H9 (cell line): ENCODE measurements around the gene MTARC2. TPM values are rescaled to one million over a fixed set of nuclear protein-coding genes. Genes with fewer than 3 reads are reported as not detected.

Experiments used
- DNase-seq: peaks from one replicate; pipeline ENCODE4 v3.0.0-alpha.2; 2017
- H2AFZ ChIP-seq: one replicate; pipeline ENCODE4 v1.6.1; 2013; ENCODE audit warnings: mild to moderate bottlenecking, low read length, control low read depth, moderate library complexity
- H2AK5ac ChIP-seq: 2 replicates; pipeline ENCODE4 v1.6.1; 2013; ENCODE audit warnings: low read length, control low read depth, mixed read lengths; ENCODE audit not compliant: insufficient read length
- H2BK120ac ChIP-seq: one replicate; pipeline ENCODE4 v1.6.1; 2013; ENCODE audit warnings: low read depth, mild to moderate bottlenecking, low read length, control low read depth, inconsistent platforms; ENCODE audit not compliant: poor library complexity, severe bottlenecking
- H2BK12ac ChIP-seq: 2 replicates; pipeline ENCODE4 v1.6.1; 2013; ENCODE audit warnings: low read length, control low read depth, mixed read lengths, low read depth; ENCODE audit not compliant: insufficient read length
- H2BK15ac ChIP-seq: 2 replicates; pipeline ENCODE4 v1.6.1; 2013; ENCODE audit warnings: low read depth, low read length, control low read depth
- H2BK20ac ChIP-seq: one replicate; pipeline ENCODE4 v1.6.1; 2013; ENCODE audit warnings: low read depth, mild to moderate bottlenecking, low read length, control low read depth, inconsistent platforms; ENCODE audit not compliant: poor library complexity, severe bottlenecking
- H2BK5ac ChIP-seq: 2 replicates; pipeline ENCODE4 v1.6.1; 2013; ENCODE audit warnings: low read length, control low read depth, mixed read lengths; ENCODE audit not compliant: insufficient read length
- H3K14ac ChIP-seq: 2 replicates; pipeline ENCODE4 v1.6.1; 2013; ENCODE audit warnings: low read length, control low read depth; ENCODE audit not compliant: insufficient read depth
- H3K18ac ChIP-seq: 2 replicates; pipeline ENCODE4 v1.6.1; 2013; ENCODE audit warnings: low read depth, mild to moderate bottlenecking, mixed read lengths, low read length, control low read depth; ENCODE audit not compliant: insufficient read length
- H3K23ac ChIP-seq: 2 replicates; pipeline ENCODE4 v1.6.1; 2013; ENCODE audit warnings: low read length, control low read depth, mixed read lengths, low read depth; ENCODE audit not compliant: insufficient read length
- H3K23me2 ChIP-seq: 2 replicates; pipeline ENCODE4 v1.6.1; 2013; ENCODE audit warnings: low read depth, mild to moderate bottlenecking, mixed read lengths, low read length, control low read depth; ENCODE audit not compliant: insufficient read length, poor library complexity, severe bottlenecking
- H3K27ac ChIP-seq: 2 replicates; pipeline ENCODE4 v1.5.1; 2013; ENCODE audit warnings: low read length, control low read depth, mixed read lengths, low read depth; ENCODE audit not compliant: insufficient read length
- H3K27me3 ChIP-seq: 2 replicates; pipeline ENCODE4 v1.6.1; 2013; ENCODE audit warnings: low read length, control low read depth, inconsistent platforms; ENCODE audit not compliant: insufficient read depth
- H3K4ac ChIP-seq: 2 replicates; pipeline ENCODE4 v1.6.1; 2013; ENCODE audit warnings: low read depth, mild to moderate bottlenecking, control low read depth, inconsistent platforms, low read length, moderate library complexity
- H3K4me1 ChIP-seq: 2 replicates; pipeline ENCODE4 v1.6.1; 2013; ENCODE audit warnings: low read length, control low read depth, inconsistent platforms; ENCODE audit not compliant: insufficient read depth
- H3K4me2 ChIP-seq: 2 replicates; pipeline ENCODE4 v1.6.1; 2013; ENCODE audit warnings: low read length, control low read depth, mixed read lengths; ENCODE audit not compliant: insufficient read length, insufficient read depth
- H3K56ac ChIP-seq: 2 replicates; pipeline ENCODE4 v1.6.1; 2013; ENCODE audit warnings: low read depth, mild to moderate bottlenecking, mixed read lengths, low read length, control low read depth; ENCODE audit not compliant: insufficient read length
- H3K79me1 ChIP-seq: 2 replicates; pipeline ENCODE4 v1.6.1; 2013; ENCODE audit warnings: low read depth, mild to moderate bottlenecking, moderate library complexity, low read length, control low read depth, inconsistent platforms; ENCODE audit not compliant: insufficient read depth, poor library complexity, severe bottlenecking
- H3K79me2 ChIP-seq: 2 replicates; pipeline ENCODE4 v1.6.1; 2013; ENCODE audit warnings: low read length, control low read depth, inconsistent platforms; ENCODE audit not compliant: insufficient read depth
- H3K9ac ChIP-seq: 2 replicates; pipeline ENCODE4 v1.6.1; 2013; ENCODE audit warnings: low read length, control low read depth, mixed read lengths; ENCODE audit not compliant: insufficient read length; ENCODE audit errors: extremely low read depth
- H3K9me3 ChIP-seq: one replicate; pipeline ENCODE4 v1.6.1; 2013; ENCODE audit warnings: low read depth, low read length, inconsistent platforms; ENCODE audit not compliant: control insufficient read depth
- H3T11ph ChIP-seq: one replicate; pipeline ENCODE4 v1.6.1; 2013; ENCODE audit warnings: mild to moderate bottlenecking, low read length, control low read depth, inconsistent platforms
- H4K20me1 ChIP-seq: one replicate; pipeline ENCODE4 v1.6.1; 2013; ENCODE audit not compliant: control insufficient read depth, insufficient read length, insufficient read depth
- H4K5ac ChIP-seq: 2 replicates; pipeline ENCODE4 v1.6.1; 2013; ENCODE audit warnings: low read depth, mild to moderate bottlenecking, mixed read lengths, low read length, control low read depth; ENCODE audit not compliant: insufficient read length
- H4K8ac ChIP-seq: replicated peaks from 2 replicates; pipeline ENCODE4 v1.6.1; 2013; ENCODE audit warnings: low read length, control low read depth, mixed read lengths, low read depth; ENCODE audit not compliant: insufficient read length
- H4K91ac ChIP-seq: 2 replicates; pipeline ENCODE4 v1.6.1; 2013; ENCODE audit warnings: low read depth, mild to moderate bottlenecking, moderate library complexity, mixed read lengths, low read length, control low read depth; ENCODE audit not compliant: insufficient read length
- H3K27ac Mint-ChIP-seq, 3 experiments: 2 replicates in 2 of 3; 3 replicates in 1 of 3; pipeline ENCODE4 v1.8.0; 2020 to 2021; ENCODE audit warnings: mixed read lengths in 3 of 3, mild to moderate bottlenecking in 1 of 3, moderate library complexity in 1 of 3
- H3K27me3 Mint-ChIP-seq: 2 replicates; pipeline ENCODE4 v1.8.0; 2021; ENCODE audit warnings: low read depth, mild to moderate bottlenecking, moderate library complexity, mixed read lengths
- H3K36me3 Mint-ChIP-seq, 3 experiments: 2 replicates in 2 of 3; 3 replicates in 1 of 3; pipeline ENCODE4 v1.8.0; 2020 to 2021; ENCODE audit warnings: low read depth in 3 of 3, mixed read lengths in 3 of 3; ENCODE audit not compliant: insufficient read depth in 1 of 3
- H3K4me1 Mint-ChIP-seq, 2 experiments: 2 replicates each; pipeline ENCODE4 v1.8.0; 2020; ENCODE audit warnings: mixed read lengths in 2 of 2
- H3K4me3 Mint-ChIP-seq, 2 experiments: 2 replicates in 1 of 2; 3 replicates in 1 of 2; pipeline ENCODE4 v1.8.0; 2020 to 2021; ENCODE audit warnings: mild to moderate bottlenecking in 2 of 2, mixed read lengths in 2 of 2, moderate library complexity in 1 of 2
- H3K9me3 Mint-ChIP-seq, 2 experiments: 2 replicates in 1 of 2; 3 replicates in 1 of 2; pipeline ENCODE4 v1.8.0; 2020; ENCODE audit warnings: mild to moderate bottlenecking in 2 of 2, mixed read lengths in 2 of 2, moderate library complexity in 1 of 2
- CTCF ChIP-seq: fragments of 200-600 bp; sonication (generic); conservative IDR thresholded peaks from 3 replicates; pipeline ENCODE4 v1.8.0; 2021; ENCODE audit warnings: antibody characterized with exemption, mild to moderate bottlenecking
- WGBS: extraction: QIAGEN DNeasy Blood & Tissue Kit; methylation state at CpG from one replicate; pipeline ENCODE4 v1.1.7; 2013; ENCODE audit warnings: missing lambda C conversion rate, low lambda C conversion rate, mixed read lengths; ENCODE audit not compliant: insufficient read length; ENCODE audit errors: extremely low coverage; 5-methylcytosine and 5-hydroxymethylcytosine counted together
- total RNA-seq: library from RNA; stranded (reverse); gene quantifications from 2 replicates; pipeline ENCODE4 v1.2.1, GENCODE V29; 2021

MTARC2 gene
- total RNA-seq, 1 experiment from 2014 or later = 7.7 TPM

- Histone ChIP-seq H3K4me2 (no peak overlapping the region), H2AFZ (no peak overlapping the region), H3K14ac (no peak overlapping the region), H3K9ac (no peak overlapping the region), H3K4ac (no peak overlapping the region), H3K27me3 (no peaks in the 10 kb centered on the region), H3K23me2 (no peaks in the 10 kb centered on the region), H2BK120ac (no peak overlapping the region), H2BK12ac (no peak overlapping the region), H3K79me1 (no peaks in the 10 kb centered on the region), H3K27ac (no peak overlapping the region), H3K4me1 (no peaks in the 10 kb centered on the region; the same call in 1 of the 2 replicates), H3K18ac (no peak overlapping the region), H2AK5ac (no peak overlapping the region), H3K23ac (no peak overlapping the region), H4K5ac (no peak overlapping the region), H3T11ph (no peak overlapping the region), H3K9me3 (no peaks in the 10 kb centered on the region), H3K56ac (no peak overlapping the region), H4K91ac (no peak overlapping the region), H2BK20ac (no peak overlapping the region), H2BK5ac (no peak overlapping the region), H4K8ac (no peak overlapping the region), H2BK15ac (no peak overlapping the region), H4K20me1 (peaks cover 2% of the 10 kb centered on the region), H3K79me2 (no peaks in the 10 kb centered on the region)
- H3K36me3 Mint-ChIP-seq = no peaks in the 10 kb centered on the region
- WGBS = no CpG with 5 or more reads among the region's 4 CpGs
- H3K9me3 Mint-ChIP-seq = no peaks in the 10 kb centered on the region
- H3K27ac Mint-ChIP-seq = no peak overlapping the region; a peak in 1 of 7 replicates
- H3K4me3 Mint-ChIP-seq = no peak overlapping the region
- no peaks in the 10 kb centered on the region; the same call in none of the 2 replicates for H3K27me3 Mint-ChIP-seq
- no peak for DNase-seq
- TF ChIP-seq CTCF = no peak
- H3K4me1 Mint-ChIP-seq = peaks cover 12 to 16% of the 10 kb centered on the region in 2 experiments
These were observed 80.0 kb downstream of the MTARC2 start for GRCh38 chr1:220828179-220828490.
